HG03066 (cell line): ENCODE data around the gene MSRB3.

Experiments used
- ATAC-seq: cut with Tn5 transposase; IDR thresholded peaks from one replicate; pipeline ENCODE4 v1.9.1; 2021; ENCODE audit warnings: low read depth; ENCODE audit not compliant: unreplicated experiment

Gene MSRB3

DNA sequence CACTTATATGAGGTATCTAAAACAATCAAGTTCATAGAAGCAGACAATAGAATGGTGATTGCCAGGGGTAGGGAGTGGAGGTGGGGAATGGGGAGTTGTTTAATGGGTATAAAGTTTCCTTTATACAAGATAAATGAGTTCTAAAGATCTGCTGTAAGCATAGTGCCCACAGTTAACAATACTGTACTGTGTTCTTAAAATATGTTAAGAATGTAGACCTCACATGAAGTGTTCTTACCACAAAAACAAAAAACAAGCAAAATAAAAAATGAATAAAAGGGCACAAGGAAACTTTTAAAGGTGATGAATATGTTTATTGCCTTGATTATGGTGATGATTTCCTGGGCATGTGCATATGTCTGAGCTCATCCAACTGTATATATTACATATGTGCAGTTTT lies 211.8 kb downstream of the MSRB3 start:
- no peak for ATAC-seq

DNA sequence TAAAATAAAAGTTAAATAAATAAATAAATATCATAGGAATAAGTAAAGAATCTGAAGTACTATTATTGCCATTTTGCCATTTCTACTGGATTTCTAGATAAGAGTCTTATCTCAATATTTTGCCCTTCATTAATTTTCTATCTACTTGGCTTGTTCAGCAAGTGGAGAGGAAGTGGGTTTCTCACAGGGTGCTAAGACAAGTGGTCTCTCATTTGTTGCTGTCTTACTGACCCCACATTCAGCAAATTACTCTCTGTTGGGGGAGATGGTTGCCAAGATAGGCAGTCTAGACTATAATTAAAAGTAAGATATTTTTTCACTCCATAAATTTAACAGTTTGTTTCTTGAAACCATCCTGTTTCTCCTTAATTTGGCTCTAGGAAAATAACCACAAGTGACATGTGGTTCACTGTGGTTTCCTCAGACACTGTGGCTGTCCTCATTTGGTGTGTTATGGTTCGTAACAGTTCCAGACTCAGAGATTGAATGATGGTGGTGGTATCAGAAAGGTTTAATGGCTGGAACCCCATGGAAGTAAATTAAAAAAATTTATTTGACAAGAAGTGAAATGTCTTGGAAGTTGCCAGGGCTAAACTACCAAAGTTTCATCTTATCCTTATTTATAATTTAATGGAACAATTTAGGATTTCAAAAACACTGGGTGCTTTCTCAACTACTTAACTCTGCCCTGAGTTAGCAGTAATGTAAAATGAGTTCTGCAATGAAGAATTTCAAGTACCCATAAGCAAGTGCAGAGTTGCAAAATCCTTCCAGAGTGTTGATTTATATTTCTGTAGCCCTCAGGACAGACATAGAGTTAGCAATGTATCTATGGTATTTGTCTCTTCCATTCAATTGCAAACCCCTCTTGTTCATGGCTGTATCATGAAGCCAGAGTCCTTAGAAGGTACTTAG lies 214.8 kb downstream of the MSRB3 start:
- no peak for ATAC-seq

DNA sequence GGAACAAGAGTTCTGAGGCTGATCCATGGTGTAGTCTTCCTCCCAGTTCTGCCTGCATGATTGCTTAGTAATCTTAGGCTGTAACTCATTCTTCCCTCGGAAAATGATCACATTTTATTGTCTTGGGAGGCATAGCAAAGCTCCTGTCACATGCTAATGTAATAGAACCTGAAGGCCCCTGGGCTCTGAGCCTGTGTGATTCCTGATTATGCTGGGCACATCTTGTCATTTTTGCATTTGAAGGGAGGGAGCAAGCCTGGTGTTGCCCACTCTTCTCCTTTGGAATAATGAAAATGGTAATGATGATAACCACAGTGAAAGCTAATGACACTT lies 215.4 kb downstream of the MSRB3 start:
- ATAC-seq, result no peak

DNA sequence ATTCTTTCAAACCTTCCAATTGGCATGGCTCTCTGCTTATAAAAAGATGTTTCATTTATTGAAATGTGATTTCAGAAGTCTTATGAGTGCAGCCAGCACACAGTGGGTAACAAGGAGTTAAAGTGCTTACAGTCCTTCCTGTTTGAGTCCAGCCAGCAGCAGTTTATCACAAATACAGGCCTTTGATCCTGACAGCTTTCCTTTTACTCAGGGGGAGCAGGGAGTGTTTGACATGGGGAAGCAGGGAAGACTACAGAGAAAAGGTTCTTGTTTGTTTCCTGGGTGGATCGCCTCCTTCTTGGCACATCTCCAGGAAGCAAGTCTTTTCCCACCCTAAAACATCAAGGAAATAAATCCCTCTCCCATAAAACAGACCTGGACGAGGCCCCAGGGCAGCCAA lies 216.1 kb downstream of the MSRB3 start:
- ATAC-seq, result no peak

DNA sequence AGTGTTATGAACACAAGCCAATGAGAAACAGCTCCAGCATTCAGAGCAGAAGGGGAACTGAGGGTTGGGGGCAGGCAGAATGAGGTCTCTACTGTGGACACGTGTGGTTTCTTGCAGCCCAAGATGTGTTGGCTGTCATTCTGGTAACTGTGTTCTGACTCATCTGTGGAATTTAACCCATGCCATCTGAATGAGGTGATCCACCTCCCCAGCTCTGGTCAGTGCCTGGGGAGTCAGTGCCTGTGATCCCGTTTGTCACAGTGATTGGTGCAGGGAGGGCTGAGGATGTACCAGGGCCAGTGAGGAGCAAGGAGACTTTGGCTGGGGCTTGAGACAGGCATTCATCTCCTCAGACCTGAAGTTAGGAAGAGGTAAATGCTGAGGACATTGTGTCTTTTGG lies 216.8 kb downstream of the MSRB3 start:
- no peak for ATAC-seq

DNA sequence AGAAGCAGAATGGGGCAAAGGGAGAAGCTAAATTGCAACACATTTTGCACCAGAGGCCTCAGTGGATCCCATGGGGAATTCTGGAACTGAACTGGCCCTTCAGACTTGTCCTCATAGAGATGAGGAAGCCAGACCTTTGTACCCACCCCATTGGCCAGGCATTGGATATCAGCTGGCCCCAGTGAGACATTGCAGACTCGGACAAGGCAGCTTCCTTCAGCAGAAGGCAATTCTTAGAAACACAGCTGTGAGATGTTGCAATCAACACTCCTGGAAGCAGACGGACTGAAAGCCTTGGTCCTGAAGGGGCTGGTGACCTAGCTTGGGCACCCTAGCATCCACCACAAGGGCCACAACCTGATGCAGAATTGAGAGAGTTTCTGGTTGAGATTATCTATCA lies 218.1 kb downstream of the MSRB3 start:
- ATAC-seq, result no peak

DNA sequence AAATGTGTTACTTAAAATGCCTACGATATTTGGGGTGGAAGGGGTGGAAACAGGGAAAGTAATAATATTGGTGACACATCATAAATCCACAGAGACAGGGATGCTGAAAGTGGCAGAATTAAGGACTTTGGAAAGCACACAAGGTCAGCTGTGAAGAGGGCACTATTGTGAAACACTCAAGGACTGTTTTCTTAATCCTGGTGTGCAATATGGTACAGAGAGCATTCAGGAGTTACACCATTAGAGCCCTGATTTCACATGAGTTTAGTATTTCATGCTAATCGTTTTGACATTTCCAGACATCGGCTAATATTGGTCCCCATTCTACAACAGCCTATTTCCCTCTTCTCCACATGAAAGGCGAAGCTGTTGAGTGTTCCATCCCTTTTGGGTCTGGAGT lies 219.2 kb downstream of the MSRB3 start:
- ATAC-seq, result no peak

DNA sequence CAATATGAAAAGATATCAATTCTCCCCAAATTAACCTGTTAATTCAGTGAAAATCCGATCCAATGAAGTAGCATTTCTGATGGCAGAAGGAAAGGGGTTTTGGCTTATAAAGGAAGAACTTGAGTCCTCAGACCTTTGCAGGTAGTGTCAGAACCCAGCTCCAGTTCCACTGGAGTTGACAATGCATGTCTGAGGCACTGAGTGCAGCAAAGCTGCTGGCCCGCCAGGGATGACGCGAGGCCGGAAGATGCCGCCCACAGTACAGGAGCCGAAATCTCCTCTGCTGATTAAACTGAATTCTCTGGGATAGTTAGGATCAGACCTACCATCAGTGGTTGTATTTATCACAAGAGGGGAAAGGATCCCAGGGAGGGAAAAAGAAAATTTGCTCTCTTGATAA lies 220.7 kb downstream of the MSRB3 start:
- ATAC-seq, result no peak

DNA sequence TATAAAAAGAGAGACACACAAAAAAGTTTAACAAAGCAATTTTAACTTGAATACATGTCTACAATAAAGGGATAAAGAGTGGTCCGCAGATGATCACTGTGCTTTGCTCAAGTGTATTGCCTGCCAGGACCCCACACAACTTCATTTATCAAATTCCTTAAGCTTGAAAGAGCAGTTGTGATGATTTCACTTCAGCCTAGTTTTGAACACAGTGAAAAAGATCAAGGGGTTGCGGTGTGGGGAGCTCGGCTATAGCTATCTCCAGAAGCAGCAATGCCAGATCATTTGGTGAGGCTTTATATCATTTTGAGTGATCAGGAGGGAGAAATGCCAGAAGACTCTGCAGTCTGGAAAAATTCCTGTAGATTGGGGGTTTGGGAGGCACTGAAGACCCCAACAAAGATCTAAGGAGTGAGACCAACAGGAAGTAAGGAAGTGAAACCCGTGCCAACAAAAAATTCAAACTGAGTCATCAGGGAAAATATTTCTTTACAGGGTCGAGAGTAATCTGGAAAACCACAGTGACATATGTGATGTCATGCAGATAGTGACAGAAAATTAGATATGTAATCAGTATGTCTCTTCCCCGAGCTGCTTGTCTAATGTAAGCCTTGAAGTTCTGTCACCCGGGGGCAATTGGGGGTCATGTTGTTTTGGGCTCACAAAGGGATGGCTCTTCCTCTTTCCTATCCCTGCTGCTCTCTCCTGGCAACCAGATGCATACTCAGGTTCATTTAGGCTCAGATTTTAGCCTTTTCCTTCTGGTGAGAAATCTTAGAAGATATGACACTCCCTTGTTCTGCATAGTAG lies 221.8 kb downstream of the MSRB3 start:
- ATAC-seq, result no peak

DNA sequence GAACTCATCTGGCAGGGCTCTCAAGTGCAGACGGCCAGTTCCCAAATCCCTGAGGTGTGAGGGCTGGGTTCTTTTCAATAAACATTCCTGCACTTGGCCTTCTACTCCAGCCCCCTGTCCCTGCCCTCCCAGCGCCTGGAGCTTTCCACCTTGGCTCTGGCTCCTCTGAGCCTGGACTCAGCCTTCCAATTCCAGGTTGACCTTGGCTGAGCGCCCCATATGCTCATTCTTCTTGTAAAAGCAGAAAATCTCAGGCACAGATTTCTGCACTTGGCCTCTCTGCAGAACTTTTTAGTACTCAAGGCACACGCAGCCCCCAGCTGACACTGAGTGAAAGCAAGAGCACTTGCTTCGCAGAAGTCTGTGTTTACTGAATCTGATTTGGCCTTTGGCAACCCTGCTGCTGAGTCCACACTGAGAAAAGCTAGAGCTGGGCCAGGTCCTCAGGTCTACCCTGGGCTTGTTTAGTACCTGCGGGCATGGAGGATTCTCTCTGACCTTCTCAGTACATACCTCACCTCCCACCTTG lies 222.7 kb downstream of the MSRB3 start:
- ATAC-seq, result no peak

DNA sequence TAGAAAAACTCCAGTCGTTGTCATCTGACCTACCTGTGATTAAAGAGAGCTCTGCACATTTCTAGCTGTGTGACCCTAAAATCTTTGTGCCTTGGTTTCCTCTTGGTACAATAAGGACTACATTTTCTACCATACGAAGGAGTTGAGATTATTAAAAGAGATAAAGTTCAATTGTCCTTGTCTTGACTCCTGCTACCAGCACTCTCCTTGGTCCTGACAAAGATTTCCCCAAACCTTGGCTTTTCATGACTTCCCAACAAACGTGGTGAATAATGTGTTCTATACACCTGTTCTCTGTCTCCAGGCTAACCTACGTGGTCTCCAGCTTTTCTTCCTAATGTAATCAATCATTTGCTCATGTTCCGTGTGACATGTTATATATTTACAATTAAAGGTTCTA lies 223.5 kb downstream of the MSRB3 start:
- ATAC-seq, result no peak

DNA sequence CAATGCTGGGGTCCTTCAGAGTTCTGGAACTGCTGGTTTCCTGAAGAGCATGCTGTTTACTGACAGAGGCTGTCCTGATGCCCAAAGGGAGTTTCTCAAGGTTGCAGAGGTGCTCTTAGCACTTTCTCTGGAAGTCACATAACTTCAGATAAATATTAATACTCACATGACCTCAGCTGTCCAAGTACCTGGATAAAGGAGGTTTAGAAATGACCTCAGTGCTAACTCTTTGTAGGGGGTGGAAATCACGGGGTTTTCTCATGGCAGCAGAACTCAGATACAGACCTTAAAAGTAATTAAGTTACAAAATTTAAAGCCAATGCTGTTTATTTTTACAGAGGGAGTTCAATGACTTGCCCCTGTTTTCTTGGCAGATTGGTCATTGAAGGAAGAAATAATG lies 225.9 kb downstream of the MSRB3 start:
- ATAC-seq, result no peak

DNA sequence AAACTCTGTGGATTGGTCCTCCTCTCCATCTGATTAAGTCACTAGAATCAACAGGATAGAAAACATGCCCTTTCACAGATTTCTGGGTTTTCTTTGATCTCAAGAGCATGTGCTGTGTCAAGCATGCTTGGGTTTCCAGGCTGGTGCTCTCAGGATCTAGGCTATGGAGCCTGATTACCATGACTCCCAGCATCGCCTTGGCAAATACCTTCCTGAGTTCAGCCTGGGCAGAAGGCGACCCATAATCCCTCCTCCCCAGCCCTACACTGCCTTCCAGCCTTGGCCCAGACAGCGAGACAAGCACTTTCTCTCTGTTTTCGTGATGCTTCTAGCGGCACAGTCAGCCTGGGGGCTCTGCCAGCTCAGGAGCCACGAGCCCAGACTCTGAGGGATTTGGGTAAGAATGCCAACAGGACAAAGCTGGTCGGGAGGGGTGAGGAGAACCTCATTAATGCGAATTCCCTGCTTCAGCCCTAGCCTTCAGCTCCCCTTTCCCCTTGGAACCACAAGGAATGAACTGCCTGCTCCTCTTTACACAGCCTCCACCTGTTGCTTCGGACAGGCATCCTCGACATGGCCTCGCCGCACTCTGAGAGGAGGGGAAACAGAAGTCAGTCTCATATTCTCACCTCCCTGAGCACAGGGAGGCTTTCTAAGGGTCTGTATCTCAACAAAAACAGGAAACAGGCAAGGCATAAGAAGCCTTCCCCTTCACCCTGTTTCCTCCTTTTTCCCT lies 227.1 kb downstream of the MSRB3 start:
- no peak for ATAC-seq

DNA sequence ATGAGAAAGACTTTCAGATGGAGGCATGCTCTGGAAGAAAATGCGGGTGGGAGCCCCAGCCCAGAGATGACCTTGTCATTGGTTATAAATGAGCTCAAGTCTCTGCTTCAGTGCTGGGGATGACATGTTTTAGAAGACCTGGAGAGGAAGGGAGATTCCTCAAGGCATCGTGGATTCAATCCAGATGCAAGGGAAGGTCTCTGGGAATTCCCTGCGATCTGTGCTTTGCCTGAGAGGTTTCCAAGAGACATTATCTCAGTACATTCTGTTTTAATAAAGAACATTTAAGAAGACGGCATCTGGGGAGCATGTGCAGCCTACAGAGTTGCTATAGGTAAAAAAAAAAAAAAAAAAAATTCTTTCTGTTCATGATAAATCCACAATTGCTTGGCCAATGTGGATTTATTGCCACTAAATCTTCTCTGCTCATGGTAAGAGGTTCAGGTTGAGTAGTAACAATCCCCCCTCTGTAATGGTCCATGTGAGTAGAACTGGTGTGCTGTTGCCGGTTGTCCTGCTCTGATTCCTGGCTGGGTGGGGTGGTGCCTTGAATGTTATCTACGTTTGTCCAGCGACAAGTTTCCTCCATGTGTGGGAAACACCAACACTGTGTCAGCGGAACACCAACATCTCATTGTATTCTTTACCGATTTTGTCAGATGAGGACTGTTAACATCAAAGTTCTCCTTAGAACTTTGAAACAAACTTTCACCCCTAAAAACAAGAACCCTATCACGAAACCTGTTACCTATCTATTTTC lies 230.0 kb downstream of the MSRB3 start:
- no peak for ATAC-seq

DNA sequence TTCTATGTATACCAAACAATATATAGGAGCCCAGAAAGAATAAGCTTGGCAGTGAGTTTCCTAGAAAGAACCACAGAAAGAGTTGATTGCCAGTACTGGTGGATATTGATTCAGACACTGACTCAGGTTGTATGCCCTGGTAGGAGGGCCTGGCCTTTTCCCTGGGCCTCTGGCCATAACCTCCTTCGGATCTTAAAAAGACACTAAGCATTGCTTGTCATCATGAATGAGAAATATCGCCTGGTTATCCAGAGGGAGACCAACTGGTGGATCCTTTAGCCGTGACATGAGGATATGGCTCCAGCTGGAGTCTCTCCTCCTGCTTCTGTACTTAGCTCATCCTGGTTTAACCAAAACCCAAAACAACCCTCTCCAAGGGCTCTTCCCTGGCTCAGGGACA lies 231.5 kb downstream of the MSRB3 start:
- ATAC-seq, result no peak

DNA sequence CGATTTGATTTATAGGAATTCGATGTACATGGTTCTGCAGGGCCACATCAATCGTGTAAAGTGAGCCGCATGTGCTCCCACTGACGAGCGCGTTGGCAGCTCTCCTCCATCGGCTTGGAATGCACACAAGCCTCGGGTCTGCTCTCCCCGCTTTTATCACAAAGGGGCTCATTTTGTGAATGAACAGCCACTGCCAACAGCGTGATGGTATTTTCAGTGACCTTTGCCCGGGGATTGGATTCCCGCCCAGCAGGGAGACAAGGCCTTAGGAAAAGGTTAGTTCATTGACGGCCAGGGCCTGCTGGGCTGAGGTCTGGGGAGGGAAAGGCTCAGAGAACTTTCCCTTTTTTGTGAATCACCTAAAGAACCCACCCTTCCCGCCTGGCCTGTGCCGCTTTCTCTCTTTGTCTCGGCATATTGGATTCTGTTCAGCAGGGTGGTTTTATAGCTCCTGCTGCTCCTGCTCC lies 232.1 kb downstream of the MSRB3 start:
- no peak for ATAC-seq

DNA sequence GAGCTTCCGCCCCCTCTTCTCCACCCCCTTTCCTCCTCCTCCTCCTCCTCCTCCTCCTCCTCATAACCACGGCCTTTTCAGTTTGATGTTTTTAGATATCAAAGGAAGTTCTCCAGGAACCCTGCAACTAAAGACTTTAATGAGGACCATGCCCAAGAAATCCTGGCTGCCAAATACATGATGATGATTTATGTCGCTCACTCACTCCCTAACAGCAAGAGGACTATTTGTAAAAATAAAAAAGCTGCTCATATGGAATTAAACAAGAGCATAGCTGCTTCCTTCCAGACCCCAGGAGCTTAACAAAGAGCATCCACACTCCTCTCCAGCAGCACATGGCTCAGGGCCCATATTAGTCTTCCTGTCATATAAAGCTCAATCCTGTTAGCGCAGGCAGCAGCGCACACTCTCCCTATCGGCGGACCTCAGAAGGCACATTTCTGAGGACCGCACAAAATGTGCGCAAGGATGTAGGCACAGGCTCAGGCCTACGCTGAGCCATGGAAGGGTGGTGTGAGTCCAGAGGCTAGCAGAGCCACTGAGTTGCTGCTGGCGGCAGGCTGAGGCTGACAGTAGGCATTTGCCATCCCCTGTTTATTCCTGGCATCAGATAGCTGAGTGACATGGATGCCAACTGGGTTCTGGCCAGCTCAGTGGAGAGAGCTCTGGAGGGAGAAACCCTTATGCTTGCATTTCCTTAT lies 232.8 kb downstream of the MSRB3 start:
- ATAC-seq, result no peak

DNA sequence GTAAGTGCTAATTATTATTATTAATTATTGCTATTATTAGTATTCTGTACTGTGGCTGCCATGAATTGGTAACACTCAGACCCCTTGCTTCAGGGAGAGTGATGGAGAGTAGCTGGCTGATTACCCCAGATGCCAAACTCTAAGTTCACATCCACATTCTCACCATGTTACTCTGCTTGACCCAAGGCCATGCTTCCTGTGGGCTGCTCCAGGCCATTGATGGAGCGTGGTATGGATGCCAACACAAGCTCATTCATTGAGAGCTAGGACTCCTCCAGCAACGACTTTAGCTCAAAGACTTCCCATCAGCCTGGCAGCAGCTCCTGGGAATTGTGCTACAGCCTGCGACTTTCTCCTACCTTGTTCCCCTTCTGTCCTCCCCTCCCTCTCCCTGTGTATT lies 233.4 kb downstream of the MSRB3 start:
- no peak for ATAC-seq
